Measurements from ENCODE around the gene SPEG. TPM values are rescaled to one million over a fixed set of nuclear protein-coding genes. Genes with fewer than 3 reads are reported as not detected.

Gene SPEG
- total and polyA plus RNA-seq, 2 of the 13 experiments (the other 11 are each of a cell fraction or from before 2014, with no cell fraction given): 0.18 to 0.24 TPM

DNA sequence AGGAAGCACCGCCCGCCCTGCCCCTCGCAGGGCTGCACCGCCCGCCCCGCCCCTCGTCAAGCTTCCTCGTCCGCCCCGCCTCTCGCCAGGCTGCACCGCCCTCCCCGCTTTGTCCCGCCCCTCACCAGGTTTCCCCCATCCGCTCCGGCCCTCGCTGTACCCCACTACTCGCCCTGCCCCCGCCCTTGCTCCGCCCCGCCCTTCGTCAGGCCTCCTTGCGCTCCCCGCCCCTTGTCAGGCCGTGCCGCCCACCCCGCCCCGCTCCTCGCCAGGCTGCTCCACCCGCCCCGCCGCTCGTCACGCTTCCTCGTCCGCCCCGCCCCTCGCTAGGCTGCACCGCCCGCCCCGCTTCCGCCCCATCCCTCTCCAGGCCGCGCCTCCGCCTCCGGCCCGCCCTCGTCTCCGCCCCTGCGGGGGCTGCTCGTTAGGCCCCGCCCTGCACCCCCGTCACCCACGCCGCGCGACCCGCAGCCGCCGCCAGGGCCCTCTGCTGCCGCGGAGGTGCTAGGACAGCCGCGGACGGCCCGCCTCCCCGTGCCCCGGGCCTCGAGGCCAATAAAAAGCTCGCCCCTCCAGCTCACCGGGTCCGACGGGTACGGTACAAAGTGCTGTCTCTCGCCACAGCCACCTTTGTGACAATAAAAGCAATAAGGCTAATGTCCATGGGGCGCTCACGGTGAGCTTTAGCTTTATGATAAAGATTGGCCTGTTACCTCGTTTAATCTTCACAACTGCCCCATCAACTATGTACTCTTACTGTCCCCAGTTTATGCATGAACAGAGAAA is 46.3 kb upstream of the SPEG start (continued):
- TF ChIP-seq SOX13 (IDR thresholded peaks at IDR 0.05) (no peak), SOX13 (CRISPR knock-in tag; conservative IDR thresholded peaks at IDR 0.05 in 1 of 2, IDR thresholded peaks at IDR 0.05 in 1 of 2) (peak in 1 of 2 experiments; percentile 9; a peak in 1 of 4 replicates), SRSF1 (optimal IDR thresholded peaks at IDR 0.05; ENCODE audit: low read depth, low read length) (peak; percentile 34), BHLHE40 (IDR thresholded peaks at IDR 0.05; ENCODE audit: low read length) (peak; percentile 40; the same call in 1 of the 2 replicates), REPIN1 (CRISPR knock-in tag; IDR thresholded peaks at IDR 0.05; ENCODE audit: borderline replicate concordance, low read depth) (peak; percentile 56; the same call in 1 of the 2 replicates), ZNF333 (CRISPR knock-in tag; IDR thresholded peaks at IDR 0.05; ENCODE audit: borderline replicate concordance) (no peak), ZNF607 (CRISPR knock-in tag; IDR thresholded peaks at IDR 0.05; ENCODE audit: borderline replicate concordance) (peak; percentile 59; the same call in 1 of the 2 replicates), JUNB (CRISPR knock-in tag; IDR thresholded peaks at IDR 0.05; ENCODE audit: borderline replicate concordance) (no peak), MIER2 (CRISPR knock-in tag; IDR thresholded peaks at IDR 0.05) (0 out of 2 replicates have a peak, but pooled peaks have one; percentile 22), SP140L (CRISPR knock-in tag; IDR thresholded peaks at IDR 0.05; ENCODE audit: borderline replicate concordance) (peak; percentile 92; the same call in 1 of the 2 replicates), MED1 (CRISPR knock-in tag; IDR thresholded peaks at IDR 0.05) (peak; percentile 58; the same call in 1 of the 2 replicates), ZNF260 (CRISPR knock-in tag; IDR thresholded peaks at IDR 0.05; ENCODE audit: borderline replicate concordance, low read depth) (no peak), ZNF704 (CRISPR knock-in tag; IDR thresholded peaks at IDR 0.05; ENCODE audit: borderline replicate concordance) (peak; percentile 77; the same call in 1 of the 2 replicates), FOXA3 (CRISPR knock-in tag; IDR thresholded peaks at IDR 0.05) (peak; percentile 66), ZNF572 (CRISPR knock-in tag; IDR thresholded peaks at IDR 0.05) (no peak), ZSCAN30 (CRISPR knock-in tag; IDR thresholded peaks at IDR 0.05) (no peak), GATAD1 (CRISPR knock-in tag; IDR thresholded peaks at IDR 0.05) (no peak; the same call in 1 of the 2 replicates), ZFY (CRISPR knock-in tag; IDR thresholded peaks at IDR 0.05) (peak; percentile 73), PCBP2 (optimal IDR thresholded peaks at IDR 0.05; ENCODE audit: low read depth, low read length, poor library complexity, severe bottlenecking) (no peak), KAT7 (CRISPR knock-in tag; IDR thresholded peaks at IDR 0.05; ENCODE audit: borderline replicate concordance) (no peak), THAP11 (CRISPR knock-in tag; IDR thresholded peaks at IDR 0.05) (peak; percentile 84)
- TF ChIP-seq, protein P1, sequence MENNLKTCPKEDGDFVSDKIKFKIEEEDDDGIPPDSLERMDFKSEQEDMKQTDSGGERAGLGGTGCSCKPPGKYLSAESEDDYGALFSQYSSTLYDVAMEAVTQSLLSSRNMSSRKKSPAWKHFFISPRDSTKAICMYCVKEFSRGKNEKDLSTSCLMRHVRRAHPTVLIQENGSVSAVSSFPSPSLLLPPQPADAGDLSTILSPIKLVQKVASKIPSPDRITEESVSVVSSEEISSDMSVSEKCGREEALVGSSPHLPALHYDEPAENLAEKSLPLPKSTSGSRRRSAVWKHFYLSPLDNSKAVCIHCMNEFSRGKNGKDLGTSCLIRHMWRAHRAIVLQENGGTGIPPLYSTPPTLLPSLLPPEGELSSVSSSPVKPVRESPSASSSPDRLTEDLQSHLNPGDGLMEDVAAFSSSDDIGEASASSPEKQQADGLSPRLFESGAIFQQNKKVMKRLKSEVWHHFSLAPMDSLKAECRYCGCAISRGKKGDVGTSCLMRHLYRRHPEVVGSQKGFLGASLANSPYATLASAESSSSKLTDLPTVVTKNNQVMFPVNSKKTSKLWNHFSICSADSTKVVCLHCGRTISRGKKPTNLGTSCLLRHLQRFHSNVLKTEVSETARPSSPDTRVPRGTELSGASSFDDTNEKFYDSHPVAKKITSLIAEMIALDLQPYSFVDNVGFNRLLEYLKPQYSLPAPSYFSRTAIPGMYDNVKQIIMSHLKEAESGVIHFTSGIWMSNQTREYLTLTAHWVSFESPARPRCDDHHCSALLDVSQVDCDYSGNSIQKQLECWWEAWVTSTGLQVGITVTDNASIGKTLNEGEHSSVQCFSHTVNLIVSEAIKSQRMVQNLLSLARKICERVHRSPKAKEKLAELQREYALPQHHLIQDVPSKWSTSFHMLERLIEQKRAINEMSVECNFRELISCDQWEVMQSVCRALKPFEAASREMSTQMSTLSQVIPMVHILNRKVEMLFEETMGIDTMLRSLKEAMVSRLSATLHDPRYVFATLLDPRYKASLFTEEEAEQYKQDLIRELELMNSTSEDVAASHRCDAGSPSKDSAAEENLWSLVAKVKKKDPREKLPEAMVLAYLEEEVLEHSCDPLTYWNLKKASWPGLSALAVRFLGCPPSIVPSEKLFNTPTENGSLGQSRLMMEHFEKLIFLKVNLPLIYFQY (CRISPR knock-in tag; IDR thresholded peaks at IDR 0.05; ENCODE audit: borderline replicate concordance): peak; percentile 33; the same call in 1 of the 2 replicates
- TF ChIP-seq, protein P2, sequence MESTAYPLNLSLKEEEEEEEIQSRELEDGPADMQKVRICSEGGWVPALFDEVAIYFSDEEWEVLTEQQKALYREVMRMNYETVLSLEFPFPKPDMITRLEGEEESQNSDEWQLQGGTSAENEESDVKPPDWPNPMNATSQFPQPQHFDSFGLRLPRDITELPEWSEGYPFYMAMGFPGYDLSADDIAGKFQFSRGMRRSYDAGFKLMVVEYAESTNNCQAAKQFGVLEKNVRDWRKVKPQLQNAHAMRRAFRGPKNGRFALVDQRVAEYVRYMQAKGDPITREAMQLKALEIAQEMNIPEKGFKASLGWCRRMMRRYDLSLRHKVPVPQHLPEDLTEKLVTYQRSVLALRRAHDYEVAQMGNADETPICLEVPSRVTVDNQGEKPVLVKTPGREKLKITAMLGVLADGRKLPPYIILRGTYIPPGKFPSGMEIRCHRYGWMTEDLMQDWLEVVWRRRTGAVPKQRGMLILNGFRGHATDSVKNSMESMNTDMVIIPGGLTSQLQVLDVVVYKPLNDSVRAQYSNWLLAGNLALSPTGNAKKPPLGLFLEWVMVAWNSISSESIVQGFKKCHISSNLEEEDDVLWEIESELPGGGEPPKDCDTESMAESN (CRISPR knock-in tag; conservative IDR thresholded peaks at IDR 0.05): peak; percentile 90
